Adipocyte (in vitro differentiated cells): Measurements from ENCODE around the gene IPO4.

ENCODE experiments used
- DNase-seq: peaks from one replicate; pipeline ENCODE4 v3.0.0-alpha.2; 2015; ENCODE audit warnings: low read depth
- H3K27me3 ChIP-seq: replicated peaks from 2 replicates; pipeline ENCODE4 v1.7.0; 2013; ENCODE audit warnings: mild to moderate bottlenecking, low read length, moderate library complexity; ENCODE audit not compliant: control insufficient read depth, insufficient read depth
- H3K36me3 ChIP-seq: 2 replicates; pipeline ENCODE4 v1.7.0; 2013; ENCODE audit warnings: low read length, mild to moderate bottlenecking, moderate library complexity; ENCODE audit not compliant: control insufficient read depth, insufficient read depth, severe bottlenecking
- H3K4me1 ChIP-seq: 2 replicates; pipeline ENCODE4 v1.7.0; 2013; ENCODE audit warnings: mild to moderate bottlenecking, low read length, moderate library complexity; ENCODE audit not compliant: control insufficient read depth, insufficient read depth
- H3K4me3 ChIP-seq: 2 replicates; pipeline ENCODE4 v1.7.0; 2013; ENCODE audit warnings: mild to moderate bottlenecking, low read length, moderate library complexity
- H3K9ac ChIP-seq: 2 replicates; pipeline ENCODE4 v1.7.0; 2013; ENCODE audit warnings: mild to moderate bottlenecking, low read length, moderate library complexity
- H3K9me3 ChIP-seq: 2 replicates; pipeline ENCODE4 v1.7.0; 2013; ENCODE audit warnings: mild to moderate bottlenecking, low read length, moderate library complexity; ENCODE audit not compliant: control insufficient read depth

IPO4 gene

GRCh38 chr14:24178399-24179178, 10.0 kb downstream of the IPO4 start:
- H3K4me3 ChIP-seq = no peak overlapping the region

DNA sequence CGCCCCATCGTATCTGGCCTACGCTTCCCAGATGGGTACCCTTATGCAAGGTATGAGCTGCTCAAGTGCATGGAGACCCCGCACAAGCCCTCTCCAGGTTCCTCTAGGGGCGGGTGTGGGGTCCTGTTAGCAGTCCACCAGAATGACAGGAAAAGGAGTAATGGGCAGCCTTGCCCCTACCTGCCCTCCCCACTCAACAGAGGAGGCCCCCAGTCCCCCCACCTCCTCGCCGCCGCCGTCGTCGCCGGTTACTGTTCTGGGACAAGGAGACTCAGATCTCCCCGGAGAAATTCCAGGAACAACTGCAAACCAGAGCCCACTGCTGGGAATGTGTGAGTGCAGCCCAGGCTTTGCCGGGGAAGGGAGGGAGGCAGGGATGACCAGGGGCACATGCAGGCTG, 10.7 kb downstream of the IPO4 start:
- Histone ChIP-seq H3K9ac (no peak overlapping the region), H3K9me3 (no peaks in the 10 kb centered on the region), H3K36me3 (peaks cover 60% of the 10 kb centered on the region), H3K27me3 (no peaks in the 10 kb centered on the region), H3K4me1 (peaks cover 16% of the 10 kb centered on the region), H3K4me3 (no peak overlapping the region)
- DNase-seq = no peak

More at GRCh38 chr14:24178399-24179178, 10.0 kb downstream of the IPO4 start:
- Histone ChIP-seq H3K9me3 (no peaks in the 10 kb centered on the region), H3K36me3 (peaks cover 67% of the 10 kb centered on the region), H3K9ac (no peak overlapping the region), H3K27me3 (no peaks in the 10 kb centered on the region), H3K4me1 (peaks cover 16% of the 10 kb centered on the region)
- DNase-seq = no peak

DNA sequence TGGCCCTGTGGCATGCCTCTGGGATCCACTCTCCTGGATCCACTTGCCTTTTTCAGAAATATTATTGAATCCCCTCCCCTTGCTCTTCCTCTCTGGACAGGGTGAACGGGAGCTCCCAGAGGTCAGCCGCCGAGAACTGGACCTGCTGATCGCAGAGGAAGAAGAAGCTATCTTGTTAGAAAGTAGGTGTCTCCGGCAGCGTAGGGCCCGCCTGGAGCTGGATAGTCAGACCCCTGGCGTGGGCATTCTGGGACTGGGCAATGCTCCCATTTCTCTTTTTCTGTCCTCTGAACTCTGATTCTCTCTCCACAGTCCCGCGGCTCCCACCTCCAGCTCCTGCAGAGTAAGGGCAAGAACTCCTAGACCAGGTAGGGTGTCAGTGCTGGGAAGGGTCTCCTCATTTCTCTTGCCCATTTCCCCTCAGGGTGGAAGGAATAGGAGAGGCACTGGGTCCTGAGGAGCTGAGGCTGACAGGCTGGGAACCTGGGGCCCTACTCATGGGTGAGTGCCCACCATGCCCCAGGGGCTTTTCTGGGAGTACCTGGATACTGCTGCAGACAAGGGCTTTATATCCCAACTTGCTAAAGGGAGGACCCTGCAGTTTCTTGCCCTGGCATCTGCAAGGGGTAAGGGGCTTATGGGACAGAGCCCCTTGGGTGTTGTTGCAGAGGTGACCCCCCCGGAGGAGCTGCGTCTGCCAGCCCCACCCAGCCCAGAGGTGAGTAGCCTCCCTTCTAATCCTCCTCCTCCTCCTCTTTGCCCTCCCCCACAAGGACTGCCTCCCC, 11.4 kb downstream of the IPO4 start:
- Histone ChIP-seq H3K4me1 (peaks cover 16% of the 10 kb centered on the region), H3K27me3 (no peaks in the 10 kb centered on the region), H3K9me3 (no peaks in the 10 kb centered on the region), H3K9ac (no peak overlapping the region), H3K36me3 (peaks cover 53% of the 10 kb centered on the region), H3K4me3 (no peak overlapping the region)
- no peak for DNase-seq

DNA sequence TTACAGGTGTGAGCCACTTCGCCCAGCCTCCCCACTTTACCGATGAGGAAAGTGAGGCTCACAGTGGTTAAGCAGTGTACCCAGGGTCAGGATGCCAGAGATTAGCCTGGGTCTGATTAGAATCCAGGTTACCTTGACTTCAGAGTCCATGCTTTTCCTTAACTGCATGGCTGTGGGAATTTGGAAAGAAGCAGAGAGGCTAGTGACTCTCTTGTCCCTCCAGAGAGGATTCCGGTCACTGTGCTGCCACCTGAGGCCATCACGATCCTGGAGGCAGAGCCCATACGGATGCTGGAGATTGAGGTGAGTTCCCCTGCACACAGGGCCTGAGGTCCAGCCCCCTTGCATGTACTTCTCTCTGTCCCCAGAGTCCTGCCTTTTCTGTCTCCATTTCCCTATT, 12.0 kb downstream of the IPO4 start:
- Histone ChIP-seq H3K9me3 (no peaks in the 10 kb centered on the region), H3K9ac (no peak overlapping the region), H3K36me3 (peaks cover 47% of the 10 kb centered on the region), H3K4me1 (peaks cover 16% of the 10 kb centered on the region), H3K27me3 (no peaks in the 10 kb centered on the region), H3K4me3 (no peak overlapping the region)
- DNase-seq = no peak

DNA sequence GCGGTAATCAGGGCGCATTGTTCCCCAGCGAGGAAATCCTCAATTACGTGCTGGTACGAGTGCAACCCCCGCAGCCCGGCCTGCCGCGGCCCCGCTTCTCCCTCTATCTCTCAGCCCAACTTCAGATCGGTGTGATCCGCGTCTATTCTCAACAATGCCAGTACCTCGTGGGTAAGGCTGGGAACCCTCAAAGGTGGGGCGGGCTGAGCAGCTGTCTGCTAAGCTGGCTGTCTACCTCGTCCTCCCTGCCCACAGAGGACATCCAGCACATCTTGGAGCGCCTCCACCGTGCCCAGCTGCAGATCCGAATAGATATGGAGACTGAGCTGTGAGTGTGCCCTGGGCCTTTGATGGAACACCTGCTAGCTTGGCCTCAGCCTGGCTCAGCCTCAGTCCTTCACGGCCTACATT, 15.7 kb downstream of the IPO4 start:
- H3K4me1 ChIP-seq = no peaks in the 10 kb centered on the region
- H3K9me3 ChIP-seq = no peaks in the 10 kb centered on the region
- H3K36me3 ChIP-seq = peaks cover 20% of the 10 kb centered on the region
- no peaks in the 10 kb centered on the region for H3K27me3 ChIP-seq
- no peak for DNase-seq
- no peak overlapping the region for H3K9ac ChIP-seq
- H3K4me3 ChIP-seq = no peak overlapping the region

GRCh38 chr14:24172261-24172860, 16.3 kb downstream of the IPO4 start:
- H3K27me3 ChIP-seq = no peaks in the 10 kb centered on the region
- no peak for DNase-seq
- H3K4me1 ChIP-seq = no peaks in the 10 kb centered on the region
- H3K9me3 ChIP-seq = no peaks in the 10 kb centered on the region
- no peak overlapping the region for H3K4me3 ChIP-seq
- peaks cover 19% of the 10 kb centered on the region for H3K36me3 ChIP-seq
- H3K9ac ChIP-seq = no peak overlapping the region

- Histone ChIP-seq H3K36me3 (peaks cover 16% of the 10 kb centered on the region), H3K4me1 (no peaks in the 10 kb centered on the region), H3K9ac (no peak within 1 kb of the TSS), H3K4me3 (no peak within 1 kb of the TSS), H3K27me3 (no peaks in the 10 kb centered on the region), H3K9me3 (no peaks in the 10 kb centered on the region)
- no peak for DNase-seq
These were observed 17.0 kb downstream of the IPO4 start, which contains the start of gene REC8 for GRCh38 chr14:24171422-24172260. Gene REC8, plus strand, starts transcription at chr14:24172080. Its CDS starts 473 bp downstream, at chr14:24172553.

- Histone ChIP-seq H3K4me3 (no peak overlapping the region), H3K9me3 (no peaks in the 10 kb centered on the region), H3K36me3 (peaks cover 48% of the 10 kb centered on the region), H3K9ac (no peak overlapping the region), H3K4me1 (no peaks in the 10 kb centered on the region), H3K27me3 (no peaks in the 10 kb centered on the region)
- DNase-seq = no peak
These were observed 21.0 kb downstream of the IPO4 start for GRCh38 chr14:24167469-24168114.

- Histone ChIP-seq H3K27me3 (no peaks in the 10 kb centered on the region), H3K9ac (no peak overlapping the region), H3K4me1 (peaks cover 13% of the 10 kb centered on the region), H3K4me3 (no peak overlapping the region), H3K36me3 (peaks cover 48% of the 10 kb centered on the region), H3K9me3 (no peaks in the 10 kb centered on the region)
- no peak for DNase-seq
These were observed 22.8 kb downstream of the IPO4 start for GRCh38 chr14:24165785-24166184.

DNA sequence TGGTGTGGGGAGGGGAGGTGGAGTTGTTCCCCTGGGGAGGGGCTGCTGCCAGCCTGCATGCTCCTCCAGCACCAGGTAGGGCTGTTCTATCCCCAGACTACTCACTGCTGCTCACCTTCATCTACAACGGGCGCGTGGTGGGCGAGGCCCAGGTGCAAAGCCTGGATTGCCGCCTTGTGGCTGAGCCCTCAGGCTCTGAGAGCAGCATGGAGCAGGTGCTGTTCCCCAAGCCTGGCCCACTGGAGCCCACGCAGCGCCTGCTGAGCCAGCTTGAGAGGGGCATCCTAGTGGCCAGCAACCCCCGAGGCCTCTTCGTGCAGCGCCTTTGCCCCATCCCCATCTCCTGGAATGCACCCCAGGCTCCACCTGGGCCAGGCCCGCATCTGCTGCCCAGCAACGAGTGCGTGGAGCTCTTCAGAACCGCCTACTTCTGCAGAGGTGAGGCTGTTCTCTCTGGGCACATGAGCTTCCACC, 24.1 kb downstream of the IPO4 start:
- DNase-seq = no peak
- Histone ChIP-seq H3K36me3 (peaks cover 60% of the 10 kb centered on the region), H3K4me3 (no peak overlapping the region), H3K27me3 (no peaks in the 10 kb centered on the region), H3K4me1 (peaks cover 13% of the 10 kb centered on the region), H3K9me3 (no peaks in the 10 kb centered on the region), H3K9ac (no peak overlapping the region)
